ENCODE data around the gene RPRD1B.

The RPRD1B gene

GRCh38 chr20:38093641-38094077, 60.1 kb downstream of the RPRD1B start:
- peaks cover 24% of the 10 kb centered on the region for H3K4me1 ChIP-seq (ENCODE audit: insufficient read depth, low read length, severe bottlenecking)
- H3K36me3 ChIP-seq (ENCODE audit: insufficient read depth, low read length): peaks cover 41% of the 10 kb centered on the region
- H2AFZ ChIP-seq (ENCODE audit: low read length): no peak overlapping the region
- H3K9me2 ChIP-seq (ENCODE audit: low read depth, low read length): no peaks in the 10 kb centered on the region
- H3K4me2 ChIP-seq (ENCODE audit: low read length): no peak overlapping the region
- no peaks in the 10 kb centered on the region for H3F3A ChIP-seq (ENCODE audit: insufficient read depth, low read length)
- H3K27ac ChIP-seq (ENCODE audit: low read depth, low read length, poor library complexity, severe bottlenecking): no peak overlapping the region
- no peak overlapping the region for H3K4me3 ChIP-seq (ENCODE audit: low read depth, low read length, poor library complexity, severe bottlenecking)
- no peaks in the 10 kb centered on the region for H3K9me3 ChIP-seq (ENCODE audit: low read length)
- TF ChIP-seq EZH2 (IDR thresholded peaks at IDR 0.05; ENCODE audit: borderline replicate concordance, low read length): no peak
- TF ChIP-seq CTCF (IDR thresholded peaks at IDR 0.05; ENCODE audit: low read length): no peak
- no peaks in the 10 kb centered on the region for H3K27me3 ChIP-seq (ENCODE audit: insufficient read depth, low read length)
- H3K9ac ChIP-seq (ENCODE audit: low read length): no peak overlapping the region
- no peaks in the 10 kb centered on the region for H3K79me2 ChIP-seq (ENCODE audit: insufficient read depth, low read length)
- no peaks in the 10 kb centered on the region for H4K20me1 ChIP-seq (ENCODE audit: insufficient read depth, low read length)

GRCh38 chr20:38094373-38094891, 60.9 kb downstream of the RPRD1B start:
- Histone ChIP-seq H3K9ac (ENCODE audit: low read length) (no peak overlapping the region), H3K4me1 (ENCODE audit: insufficient read depth, low read length, severe bottlenecking) (peaks cover 24% of the 10 kb centered on the region), H3K4me2 (ENCODE audit: low read length) (no peak overlapping the region), H4K20me1 (ENCODE audit: insufficient read depth, low read length) (no peaks in the 10 kb centered on the region), H3K36me3 (ENCODE audit: insufficient read depth, low read length) (peaks cover 33% of the 10 kb centered on the region), H3K9me3 (ENCODE audit: low read length) (no peaks in the 10 kb centered on the region), H3K4me3 (ENCODE audit: low read depth, low read length, poor library complexity, severe bottlenecking) (no peak overlapping the region), H3K27me3 (ENCODE audit: insufficient read depth, low read length) (no peaks in the 10 kb centered on the region), H3F3A (ENCODE audit: insufficient read depth, low read length) (no peaks in the 10 kb centered on the region), H3K9me2 (ENCODE audit: low read depth, low read length) (no peaks in the 10 kb centered on the region), H3K27ac (ENCODE audit: low read depth, low read length, poor library complexity, severe bottlenecking) (no peak overlapping the region), H3K79me2 (ENCODE audit: insufficient read depth, low read length) (no peaks in the 10 kb centered on the region), H2AFZ (ENCODE audit: low read length) (no peak overlapping the region)
- TF ChIP-seq CTCF (IDR thresholded peaks at IDR 0.05; ENCODE audit: low read length): no peak
- TF ChIP-seq EZH2 (IDR thresholded peaks at IDR 0.05; ENCODE audit: borderline replicate concordance, low read length): no peak

GRCh38 chr20:38095017-38095686, 61.6 kb downstream of the RPRD1B start:
- no peaks in the 10 kb centered on the region for H4K20me1 ChIP-seq (ENCODE audit: insufficient read depth, low read length)
- peaks cover 26% of the 10 kb centered on the region for H3K36me3 ChIP-seq (ENCODE audit: insufficient read depth, low read length)
- peaks cover 24% of the 10 kb centered on the region for H3K4me1 ChIP-seq (ENCODE audit: insufficient read depth, low read length, severe bottlenecking)
- H3K4me2 ChIP-seq (ENCODE audit: low read length): no peak overlapping the region
- H3K27ac ChIP-seq (ENCODE audit: low read depth, low read length, poor library complexity, severe bottlenecking): no peak overlapping the region
- H2AFZ ChIP-seq (ENCODE audit: low read length): no peak overlapping the region
- H3K4me3 ChIP-seq (ENCODE audit: low read depth, low read length, poor library complexity, severe bottlenecking): no peak overlapping the region
- no peak overlapping the region for H3K9ac ChIP-seq (ENCODE audit: low read length)
- no peaks in the 10 kb centered on the region for H3K9me3 ChIP-seq (ENCODE audit: low read length)
- H3K9me2 ChIP-seq (ENCODE audit: low read depth, low read length): no peaks in the 10 kb centered on the region
- TF ChIP-seq EZH2 (IDR thresholded peaks at IDR 0.05; ENCODE audit: borderline replicate concordance, low read length) (no peak), CTCF (IDR thresholded peaks at IDR 0.05; ENCODE audit: low read length) (no peak)
- H3F3A ChIP-seq (ENCODE audit: insufficient read depth, low read length): no peaks in the 10 kb centered on the region
- no peaks in the 10 kb centered on the region for H3K79me2 ChIP-seq (ENCODE audit: insufficient read depth, low read length)
- no peaks in the 10 kb centered on the region for H3K27me3 ChIP-seq (ENCODE audit: insufficient read depth, low read length)

Measured in OCI-LY1 (cell line).